GM15510 (cell line): Measurements from ENCODE around the gene EPHA1.

Source experiments
- POLR2A ChIP-seq: IDR thresholded peaks from 3 replicates; pipeline ENCODE4 v1.6.1; 2011; ENCODE audit warnings: borderline replicate concordance; ENCODE audit not compliant: insufficient read length; ENCODE audit errors: extremely low read depth

The EPHA1 gene

DNA sequence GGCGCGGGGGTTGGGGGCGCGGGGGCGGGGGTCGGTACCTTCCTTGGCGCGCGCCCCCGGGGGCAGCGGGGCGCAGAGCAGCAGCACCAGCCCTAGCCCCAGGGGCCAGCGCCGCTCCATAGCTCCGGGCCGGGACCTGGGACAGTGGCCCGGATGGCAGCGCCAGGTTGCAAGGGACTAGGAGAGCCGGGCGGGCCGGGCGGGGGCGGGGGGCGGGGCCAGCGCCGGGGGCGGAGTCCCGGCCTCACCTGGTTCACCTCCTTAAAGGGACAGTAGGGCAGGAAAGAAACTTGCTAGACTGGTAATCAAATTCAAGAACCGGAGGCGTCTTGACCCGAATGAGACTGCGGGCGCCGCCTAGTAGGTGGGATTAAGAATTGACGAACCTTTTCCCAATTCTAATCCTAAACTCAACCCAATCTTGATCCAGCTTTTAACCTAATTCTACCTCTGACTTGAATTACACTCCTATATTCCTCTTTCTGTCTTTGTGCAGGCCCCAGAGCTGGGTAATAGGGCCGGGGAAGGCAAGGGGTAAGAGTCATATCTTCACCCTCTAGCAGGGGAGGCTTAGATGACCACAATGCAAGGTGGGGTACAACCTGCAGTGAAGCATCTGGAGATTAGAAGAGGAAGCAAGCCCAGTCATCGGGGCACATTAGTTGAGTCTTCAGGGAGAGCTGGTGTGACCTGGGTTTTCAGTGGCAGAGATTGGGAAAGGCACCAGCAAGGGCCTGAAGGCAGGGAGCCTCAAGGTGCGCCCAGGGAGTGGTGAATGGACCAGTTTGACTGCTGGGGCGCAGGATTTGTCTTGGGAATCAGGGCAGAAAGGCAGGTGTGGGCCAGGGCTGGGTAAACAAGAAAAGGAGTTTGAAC lies at the start of gene EPHA1:
TSS of gene EPHA1 (minus strand) at position 171 of the 876 bp plus-strand sequence. CDS start at position 120, 51 bp downstream.
- TF ChIP-seq POLR2A, result no peak

DNA sequence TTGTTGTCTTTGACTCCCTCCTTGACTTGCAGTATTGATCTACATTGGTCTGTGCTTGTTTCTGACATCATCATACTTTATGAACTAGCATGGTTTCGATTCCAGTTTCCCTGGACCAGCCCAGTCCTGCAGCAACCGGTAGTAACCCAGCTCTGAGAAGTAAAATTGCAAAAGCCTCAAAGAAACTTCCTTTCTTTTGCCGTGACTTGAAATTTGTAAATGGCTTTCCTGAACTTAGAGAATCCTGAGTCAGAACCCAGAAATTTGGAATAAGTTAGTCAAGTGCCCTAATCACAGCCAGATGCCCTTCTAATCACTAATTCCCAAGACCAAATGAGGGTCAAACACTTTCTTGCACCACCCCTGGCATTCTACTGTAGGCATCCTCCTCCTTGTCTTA lies 49.6 kb upstream of the EPHA1 start:
- no peak for TF ChIP-seq POLR2A

DNA sequence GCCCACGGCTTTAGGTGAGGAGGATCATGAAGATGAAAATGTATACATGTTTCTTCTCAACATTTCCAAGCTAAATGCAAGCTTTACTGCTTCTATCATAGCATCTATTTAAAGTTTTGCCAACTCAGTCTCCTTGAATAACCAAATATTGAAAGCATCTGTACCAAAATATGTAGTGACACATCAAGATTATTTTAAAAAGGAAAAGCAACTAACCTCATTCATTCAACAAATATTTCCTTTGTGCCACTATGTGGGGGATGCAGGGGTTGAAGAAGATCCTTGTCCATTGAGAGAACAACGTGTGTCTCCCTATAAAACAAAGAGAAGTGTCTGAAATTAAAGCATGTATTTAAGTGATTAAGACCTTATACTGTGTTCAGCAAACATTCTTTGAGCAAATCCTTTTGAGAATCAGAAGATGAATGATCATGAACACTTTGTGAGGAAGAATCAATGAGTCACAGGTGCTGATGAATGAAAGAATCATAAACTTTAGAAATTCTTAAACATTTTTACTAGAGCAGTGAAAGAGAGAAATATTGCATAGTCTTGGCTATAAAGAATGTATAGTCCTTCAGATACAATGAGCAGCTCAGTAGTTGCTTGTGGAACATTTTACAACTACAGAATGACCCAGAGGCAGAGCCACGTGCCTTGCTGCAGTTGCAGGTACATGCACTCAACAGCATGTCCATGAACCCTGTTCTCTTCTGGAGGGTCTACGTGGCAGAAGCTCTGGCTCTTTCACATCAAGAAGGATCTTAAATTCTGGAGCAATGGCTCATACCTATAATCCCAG lies 48.5 kb upstream of the EPHA1 start:
- TF ChIP-seq POLR2A, result no peak

DNA sequence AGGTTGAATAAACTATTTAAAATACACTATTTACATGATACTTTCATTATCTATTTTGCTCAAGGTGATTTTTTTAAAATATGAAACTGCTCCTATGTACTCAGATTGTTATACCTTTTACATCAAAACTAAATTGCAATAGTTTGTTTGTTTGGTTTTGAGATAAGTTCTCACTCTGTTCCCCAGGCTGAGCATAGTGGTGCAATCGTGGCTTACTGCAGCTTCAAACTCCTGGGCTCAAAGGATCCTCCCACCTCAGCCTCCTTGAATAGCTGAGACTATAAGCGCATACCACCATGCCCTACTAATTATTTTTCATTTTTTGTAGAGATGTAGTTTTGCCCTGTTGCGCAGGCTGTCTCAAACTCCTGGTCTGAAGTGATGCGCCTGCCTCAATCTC lies 47.3 kb upstream of the EPHA1 start:
- TF ChIP-seq POLR2A, result no peak

DNA sequence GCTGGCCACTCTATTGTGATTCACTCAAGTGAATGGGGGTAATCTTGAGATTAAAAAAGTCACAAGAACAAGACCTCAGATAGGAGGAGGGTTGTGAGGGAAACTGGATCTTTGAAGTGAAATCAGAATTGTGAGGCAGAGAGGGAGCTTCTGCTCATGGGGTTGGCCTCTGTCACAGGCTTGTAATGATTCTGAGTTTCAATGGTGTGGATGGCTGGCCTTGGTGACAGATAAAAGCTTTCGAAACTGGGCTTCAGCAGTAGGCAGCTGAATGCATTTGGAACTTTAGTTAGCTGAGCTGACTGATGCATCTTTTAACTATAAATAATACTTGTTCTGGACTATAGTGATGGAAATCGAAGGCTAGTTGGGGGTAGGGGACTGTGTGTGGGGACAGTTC lies 46.8 kb upstream of the EPHA1 start:
- no peak for TF ChIP-seq POLR2A

DNA sequence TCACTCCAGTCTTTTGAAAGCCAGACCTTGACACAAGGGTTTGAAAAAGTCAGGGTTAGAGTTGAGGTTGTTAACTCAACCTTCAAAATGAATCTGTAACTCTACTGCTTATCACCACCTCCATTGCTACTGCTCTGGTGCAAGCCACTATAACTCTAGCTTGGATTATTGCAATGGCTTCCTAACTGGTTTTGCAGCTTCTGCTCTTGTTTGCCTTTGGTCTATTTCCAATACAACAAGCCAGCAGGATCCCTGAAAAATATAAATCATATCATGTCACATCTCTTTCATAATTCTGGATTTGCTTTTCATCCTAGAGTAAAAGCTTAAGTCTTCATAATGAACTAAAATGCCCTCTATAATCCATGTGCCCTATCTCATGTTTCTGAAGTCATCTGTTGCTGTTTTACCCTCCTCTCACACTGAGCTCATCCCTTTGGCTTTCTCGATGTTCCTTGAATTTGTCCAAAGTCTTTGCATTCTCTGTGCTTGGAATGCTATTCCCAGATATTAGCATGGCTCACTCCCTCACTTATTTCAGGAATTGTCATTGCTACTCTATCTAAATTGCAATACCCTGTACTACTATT lies 45.5 kb upstream of the EPHA1 start:
- TF ChIP-seq POLR2A, result no peak

DNA sequence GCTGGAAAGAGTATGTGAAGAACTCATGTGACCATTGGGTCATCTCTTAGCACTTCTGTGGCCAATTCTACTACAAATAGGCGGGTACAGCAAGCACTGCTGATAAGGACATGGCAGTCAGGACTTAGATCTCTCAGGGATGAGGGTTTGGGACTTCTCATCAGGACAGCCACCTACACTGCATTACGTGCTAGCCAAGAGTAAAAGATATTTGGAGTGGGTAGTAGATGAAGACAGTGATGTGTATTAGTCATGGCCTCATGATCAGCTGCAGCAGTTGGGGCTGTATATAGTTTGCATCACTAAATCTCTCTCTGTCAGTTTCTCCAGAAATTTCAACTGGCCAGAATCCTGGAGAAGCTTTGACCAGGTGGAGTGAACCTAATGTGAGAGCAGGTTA lies 43.8 kb upstream of the EPHA1 start:
- no peak for TF ChIP-seq POLR2A

DNA sequence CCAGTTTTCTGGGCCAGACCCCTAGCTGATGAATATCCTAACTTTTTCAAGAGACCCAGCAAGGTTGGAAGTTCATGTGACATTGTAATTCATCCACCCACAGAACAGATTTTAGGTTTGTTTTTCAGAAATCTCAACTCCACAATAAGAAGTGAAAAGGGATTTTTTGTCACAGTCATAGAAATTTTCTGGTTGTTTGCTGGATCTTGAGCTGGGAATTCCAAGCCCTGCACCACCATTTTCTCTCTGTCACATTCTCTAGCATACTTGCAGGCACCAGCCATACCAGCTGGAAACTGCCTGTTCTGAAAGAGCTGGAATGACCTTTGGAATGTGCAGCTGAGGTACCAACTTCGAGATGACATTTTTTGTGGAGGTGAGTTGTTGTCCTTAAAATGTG lies 43.1 kb upstream of the EPHA1 start:
- no peak for TF ChIP-seq POLR2A

DNA sequence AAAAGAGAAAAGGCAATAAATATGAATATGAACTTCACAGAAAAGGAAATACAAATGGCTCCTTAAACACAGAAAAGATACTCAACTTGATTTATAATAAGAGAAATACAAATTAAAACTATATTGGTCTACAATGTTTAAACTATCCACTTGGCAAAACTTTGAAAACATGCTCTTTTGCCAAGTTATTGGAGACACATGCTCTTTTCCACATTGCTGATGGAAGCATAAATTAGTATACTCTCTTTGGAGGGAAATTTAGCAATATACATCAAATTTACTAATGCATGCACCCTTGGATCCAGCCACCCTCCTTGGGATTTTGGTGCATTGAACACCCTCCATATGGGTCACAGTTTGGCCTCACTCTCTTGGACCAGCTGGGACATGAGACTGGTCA lies 42.5 kb upstream of the EPHA1 start:
- no peak for TF ChIP-seq POLR2A

DNA sequence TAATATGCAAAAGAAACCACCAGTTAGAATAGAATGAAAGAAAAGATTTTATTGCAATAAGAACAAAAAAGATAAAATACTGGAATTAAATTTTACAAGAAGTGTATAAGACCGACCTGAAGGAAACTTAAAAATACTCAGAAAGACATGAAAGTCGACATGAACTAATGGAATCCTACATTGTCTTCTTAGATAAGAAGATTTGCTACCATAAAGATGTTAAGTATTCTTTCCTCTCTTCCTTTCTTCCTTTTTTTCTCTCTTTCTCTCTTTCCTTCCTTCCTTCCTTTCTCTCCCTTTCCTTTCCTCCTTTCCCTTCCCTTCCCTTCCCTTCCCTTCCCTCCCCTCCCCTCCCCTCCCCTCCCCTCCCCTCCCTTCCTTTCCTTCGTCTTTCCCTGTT lies 41.1 kb upstream of the EPHA1 start:
- no peak for TF ChIP-seq POLR2A

DNA sequence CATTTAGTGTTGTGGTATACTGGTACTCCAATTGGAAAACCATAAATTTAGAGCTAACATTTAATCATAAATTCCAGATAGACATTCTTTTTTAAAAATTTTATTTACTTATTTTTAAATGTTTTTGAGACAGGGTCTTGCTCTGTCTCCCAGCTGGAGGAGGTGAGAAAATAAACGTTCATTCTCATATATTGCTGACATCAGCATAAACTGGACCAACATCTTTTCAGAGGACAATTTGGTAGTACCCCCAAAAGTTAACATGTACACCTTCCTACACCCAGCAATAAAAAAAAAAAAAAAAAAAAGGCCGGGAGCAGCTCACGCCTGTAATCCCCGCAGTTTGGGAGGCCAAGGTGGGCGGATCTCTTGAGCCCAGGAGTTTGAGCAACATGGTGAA lies 39.8 kb upstream of the EPHA1 start:
- TF ChIP-seq POLR2A, result no peak

DNA sequence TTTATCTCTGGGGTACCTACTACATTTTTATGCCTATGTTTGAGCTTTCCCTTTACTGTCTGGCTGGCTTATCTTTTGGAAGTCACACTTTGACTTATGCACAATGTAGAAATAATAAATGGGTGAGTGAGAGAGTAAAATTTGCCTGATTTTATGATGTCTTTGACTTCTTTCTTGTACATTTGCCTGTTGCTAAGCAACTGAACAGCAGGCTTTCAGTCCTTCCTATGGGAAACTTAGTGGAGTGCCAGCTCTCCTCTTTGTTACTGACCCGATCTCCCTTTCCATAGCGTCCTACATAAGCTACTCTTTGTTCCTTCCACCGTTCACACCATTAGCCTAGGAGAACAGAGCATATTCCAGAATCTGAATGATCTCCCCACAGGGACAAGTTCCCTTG lies 38.8 kb upstream of the EPHA1 start:
- TF ChIP-seq POLR2A, result no peak

DNA sequence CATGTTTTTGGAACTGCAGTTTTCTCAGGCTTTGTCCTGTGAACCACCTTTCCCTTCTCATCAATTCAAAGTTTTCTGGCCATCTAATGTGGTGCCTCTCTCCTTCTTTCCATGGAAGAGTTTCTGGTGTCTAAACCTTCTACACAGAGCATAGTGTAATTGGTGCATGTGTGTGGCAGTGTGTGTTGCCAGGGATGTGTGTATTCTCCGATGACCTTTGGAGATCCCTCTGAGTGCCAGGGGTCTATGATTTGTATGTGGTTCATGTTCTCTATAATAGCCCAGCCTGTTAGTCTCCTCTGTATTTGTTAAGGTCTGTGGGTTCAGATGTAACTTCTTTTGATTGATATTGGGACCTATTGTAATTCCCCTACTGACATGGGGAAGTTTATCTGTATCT lies 36.1 kb upstream of the EPHA1 start:
- no peak for TF ChIP-seq POLR2A

DNA sequence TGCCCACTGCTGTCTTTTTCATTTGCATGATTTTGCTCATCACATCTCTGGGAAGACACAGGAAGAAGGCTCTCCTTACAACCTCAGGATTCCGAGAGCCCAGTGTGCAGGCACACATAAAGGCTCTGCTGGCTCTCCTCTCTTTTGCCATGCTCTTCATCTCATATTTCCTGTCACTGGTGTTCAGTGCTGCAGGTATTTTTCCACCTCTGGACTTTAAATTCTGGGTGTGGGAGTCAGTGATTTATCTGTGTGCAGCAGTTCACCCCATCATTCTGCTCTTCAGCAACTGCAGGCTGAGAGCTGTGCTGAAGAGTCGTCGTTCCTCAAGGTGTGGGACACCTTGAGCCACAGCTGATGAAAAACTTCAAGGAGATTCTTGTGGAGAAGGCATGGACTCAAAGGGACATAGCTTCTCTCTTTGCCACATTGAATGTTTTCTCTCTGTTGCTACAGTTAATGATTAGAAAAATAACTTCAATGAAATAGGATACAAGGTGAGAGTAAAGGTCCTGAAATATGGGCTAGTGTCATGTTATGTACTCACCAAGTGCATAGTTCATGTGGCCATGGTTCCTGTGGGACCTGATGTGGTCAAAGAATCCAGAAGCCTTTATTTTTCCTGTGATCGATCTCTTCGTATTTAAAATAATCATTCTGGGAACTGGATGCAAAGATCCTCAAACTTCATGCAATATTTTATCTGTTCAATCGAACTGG lies 35.6 kb upstream of the EPHA1 start:
- TF ChIP-seq POLR2A, result no peak

DNA sequence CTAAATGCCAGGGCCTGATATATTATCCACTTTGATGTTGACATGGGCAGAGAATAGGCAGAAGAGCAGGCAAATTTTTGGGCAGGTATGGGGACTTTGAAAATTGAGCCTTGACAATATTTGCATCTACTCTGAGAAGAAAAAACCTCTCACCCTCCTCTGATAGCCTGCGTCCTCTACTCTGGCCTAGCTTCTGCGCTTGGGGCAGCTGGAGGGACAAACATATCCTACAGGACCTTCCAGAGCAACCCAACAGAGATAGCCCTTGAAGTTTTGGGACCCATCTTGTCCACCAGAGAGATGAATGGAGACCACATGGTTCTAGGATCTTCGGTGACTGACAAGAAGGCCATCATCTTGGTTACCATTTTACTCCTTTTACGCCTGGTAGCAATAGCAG lies 34.5 kb upstream of the EPHA1 start, which contains the start of gene TAS2R60:
TSS of gene TAS2R60 (plus strand) at position 301 of the 400 bp plus-strand sequence. CDS start at position 301, 0 bp downstream.
- no peak for TF ChIP-seq POLR2A

DNA sequence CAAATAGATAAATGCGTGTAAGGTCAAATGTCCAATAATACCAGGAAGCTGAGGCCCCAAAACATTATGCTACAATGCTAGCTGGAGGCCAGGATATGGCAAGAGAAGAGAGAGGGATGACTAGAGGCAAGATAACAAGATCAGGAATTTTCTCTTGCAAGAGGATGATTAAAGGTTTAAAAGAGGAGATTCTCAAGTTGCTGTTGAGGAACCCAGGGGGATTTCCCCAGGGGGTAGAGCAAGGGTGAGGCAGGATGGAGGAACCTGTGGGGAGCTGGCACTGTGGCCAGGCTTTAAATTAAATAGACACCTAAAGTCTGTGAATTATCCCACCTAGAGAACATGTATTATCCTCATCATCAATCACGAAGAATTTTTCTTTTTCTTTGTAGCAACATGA lies 31.2 kb upstream of the EPHA1 start:
- TF ChIP-seq POLR2A, result no peak

DNA sequence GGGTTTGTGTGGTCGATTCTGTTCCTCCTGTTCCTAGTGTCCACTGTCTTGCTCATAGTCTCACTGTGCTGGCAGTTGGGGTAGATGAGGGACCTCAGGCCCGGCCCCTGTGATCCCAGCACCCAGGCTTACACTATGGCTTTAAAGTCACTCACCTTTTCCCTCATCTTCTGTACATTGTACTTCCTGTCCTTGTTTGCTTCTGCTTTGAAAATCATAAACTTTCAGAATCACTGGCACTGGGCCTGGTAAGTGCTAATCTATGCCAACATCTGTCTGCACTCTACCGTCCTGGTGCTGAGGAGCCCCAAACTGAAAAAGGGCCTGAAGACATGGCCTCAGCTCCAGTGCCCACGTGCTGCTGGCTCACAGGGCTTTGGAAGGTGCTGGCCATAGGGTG lies 28.9 kb upstream of the EPHA1 start:
- TF ChIP-seq POLR2A, result no peak
